ENCODE results near the gene ALS2.

The ALS2 gene

DNA sequence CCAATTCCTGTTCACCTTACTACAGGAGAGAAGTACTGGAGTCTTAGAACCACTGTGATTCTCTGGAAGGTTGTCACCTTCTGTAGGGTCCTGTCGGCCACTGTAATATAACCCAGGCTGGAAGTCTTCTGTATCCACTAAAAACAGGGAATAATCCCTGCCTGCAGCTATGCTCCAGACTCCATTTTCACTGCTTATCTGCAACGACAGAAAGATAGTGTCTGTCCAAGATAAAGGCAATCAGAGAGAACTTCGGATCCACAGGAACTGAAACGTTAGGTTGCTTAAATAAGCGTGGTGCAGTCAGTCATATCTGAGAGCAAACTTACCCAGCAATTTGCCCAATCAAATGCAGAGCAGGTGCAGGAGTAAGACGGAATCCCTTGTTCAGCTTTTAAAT is 34.2 kb downstream of the ALS2 start:
- TF ChIP-seq, protein P1, sequence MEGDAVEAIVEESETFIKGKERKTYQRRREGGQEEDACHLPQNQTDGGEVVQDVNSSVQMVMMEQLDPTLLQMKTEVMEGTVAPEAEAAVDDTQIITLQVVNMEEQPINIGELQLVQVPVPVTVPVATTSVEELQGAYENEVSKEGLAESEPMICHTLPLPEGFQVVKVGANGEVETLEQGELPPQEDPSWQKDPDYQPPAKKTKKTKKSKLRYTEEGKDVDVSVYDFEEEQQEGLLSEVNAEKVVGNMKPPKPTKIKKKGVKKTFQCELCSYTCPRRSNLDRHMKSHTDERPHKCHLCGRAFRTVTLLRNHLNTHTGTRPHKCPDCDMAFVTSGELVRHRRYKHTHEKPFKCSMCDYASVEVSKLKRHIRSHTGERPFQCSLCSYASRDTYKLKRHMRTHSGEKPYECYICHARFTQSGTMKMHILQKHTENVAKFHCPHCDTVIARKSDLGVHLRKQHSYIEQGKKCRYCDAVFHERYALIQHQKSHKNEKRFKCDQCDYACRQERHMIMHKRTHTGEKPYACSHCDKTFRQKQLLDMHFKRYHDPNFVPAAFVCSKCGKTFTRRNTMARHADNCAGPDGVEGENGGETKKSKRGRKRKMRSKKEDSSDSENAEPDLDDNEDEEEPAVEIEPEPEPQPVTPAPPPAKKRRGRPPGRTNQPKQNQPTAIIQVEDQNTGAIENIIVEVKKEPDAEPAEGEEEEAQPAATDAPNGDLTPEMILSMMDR (IDR thresholded peaks at IDR 0.05; ENCODE audit: borderline replicate concordance, control extremely low read depth, extremely low read depth, insufficient read depth, missing control alignments): no peak
- no peak for DNase-seq (ENCODE audit: low spot score)
- in situ Hi-C loops (cut with MboI; ENCODE audit: low sequenced_read_pairs, unreplicated experiment): no loop called here

DNA sequence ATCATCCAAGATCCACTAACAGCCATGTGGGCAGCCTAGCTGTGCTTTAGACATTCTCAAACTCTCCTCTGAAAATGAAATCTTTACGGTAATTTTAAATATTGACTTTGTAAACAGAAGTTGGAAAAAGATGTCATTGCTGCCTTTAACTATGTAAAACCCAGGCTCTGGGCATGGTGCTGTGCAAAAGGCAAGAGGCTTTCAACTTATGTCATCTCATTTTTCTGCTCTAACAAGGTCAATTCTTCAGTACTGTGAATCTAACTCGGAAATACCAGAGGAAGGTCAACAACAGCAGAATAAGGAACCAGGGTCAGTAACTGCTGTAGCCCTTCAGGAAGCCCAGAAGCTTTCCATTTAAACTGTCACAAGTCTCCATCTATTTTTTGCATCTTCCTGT is 45.2 kb downstream of the ALS2 start:
- no peak for DNase-seq (ENCODE audit: low spot score)
- TF ChIP-seq, protein P1 (IDR thresholded peaks at IDR 0.05; ENCODE audit: borderline replicate concordance, control extremely low read depth, extremely low read depth, insufficient read depth, missing control alignments): no peak
- in situ Hi-C loops (cut with MboI; ENCODE audit: low sequenced_read_pairs, unreplicated experiment): no loop called here

DNA sequence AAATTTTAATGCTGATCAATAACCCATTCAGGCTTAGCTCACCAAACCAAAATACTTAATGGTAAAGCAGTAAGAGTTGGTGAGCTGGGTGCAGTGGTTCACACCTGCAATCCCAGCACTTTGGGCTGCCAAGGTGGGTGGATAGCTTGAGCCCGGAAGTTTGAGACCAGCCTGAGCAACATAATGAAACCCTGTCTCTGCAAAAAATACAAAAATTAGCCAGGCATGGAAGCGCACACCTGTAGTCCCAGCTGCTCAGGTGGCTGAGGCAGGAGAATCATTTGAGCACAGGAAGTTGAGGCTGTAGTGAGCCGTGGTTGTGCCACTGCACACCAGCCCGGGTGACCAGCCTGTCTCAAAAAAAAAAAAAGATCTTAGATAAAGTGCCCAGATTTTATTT is 46.6 kb downstream of the ALS2 start:
- no peak for DNase-seq (ENCODE audit: low spot score)
- TF ChIP-seq, protein P1 (IDR thresholded peaks at IDR 0.05; ENCODE audit: borderline replicate concordance, control extremely low read depth, extremely low read depth, insufficient read depth, missing control alignments): no peak
- in situ Hi-C loops (cut with MboI; ENCODE audit: low sequenced_read_pairs, unreplicated experiment): no loop called here

DNA sequence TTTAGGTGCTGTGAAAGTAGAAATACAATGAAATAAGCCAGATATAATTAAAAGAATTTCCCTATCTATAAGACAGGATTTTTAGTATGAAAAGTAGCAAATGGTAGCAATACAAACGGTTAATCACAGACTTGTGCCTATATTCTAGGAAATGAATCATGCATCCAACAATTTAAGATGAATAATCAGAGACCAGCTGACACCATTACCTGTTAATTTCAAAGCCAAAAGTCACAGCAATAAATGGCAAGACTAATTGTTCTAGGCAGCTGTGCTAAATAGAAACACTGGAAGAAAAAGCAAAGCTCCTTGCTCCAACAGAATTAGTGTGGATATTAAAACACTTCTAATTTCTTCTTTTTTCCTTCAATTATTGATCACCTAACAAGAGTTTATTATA is 47.2 kb downstream of the ALS2 start:
- in situ Hi-C loops (cut with MboI; ENCODE audit: low sequenced_read_pairs, unreplicated experiment): no loop called here
- TF ChIP-seq, protein P1 (IDR thresholded peaks at IDR 0.05; ENCODE audit: borderline replicate concordance, control extremely low read depth, extremely low read depth, insufficient read depth, missing control alignments): no peak
- DNase-seq (ENCODE audit: low spot score): no peak

DNA sequence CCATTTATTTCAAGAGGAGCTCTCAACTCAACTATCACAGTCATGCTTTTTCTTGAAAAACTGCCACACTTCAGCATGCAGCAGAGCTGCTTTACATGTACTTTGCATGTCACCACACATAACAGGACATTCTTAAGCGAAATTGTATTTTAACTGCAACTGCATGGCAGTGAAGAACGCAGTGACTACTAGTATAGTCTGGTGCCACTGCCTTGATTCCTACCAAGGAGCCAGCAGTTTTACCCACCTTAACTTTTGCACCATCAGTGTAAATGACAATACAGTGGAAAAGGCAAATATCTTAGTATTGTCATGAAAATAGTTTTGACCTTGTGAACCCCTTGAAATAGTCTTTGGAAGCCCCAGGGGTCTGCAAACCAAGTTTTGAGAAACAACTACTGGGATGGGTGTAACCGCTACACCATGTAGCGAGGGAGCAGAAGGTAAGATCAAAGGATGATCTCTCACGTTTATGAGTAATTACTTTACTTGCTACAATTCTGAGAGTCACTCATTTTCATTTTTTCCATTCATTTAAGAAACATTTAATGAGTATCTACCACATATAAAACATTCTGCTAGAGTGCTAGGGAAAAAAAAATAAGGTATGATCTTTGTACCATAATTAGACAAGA is 50.0 kb downstream of the ALS2 start:
- TF ChIP-seq, protein P1 (IDR thresholded peaks at IDR 0.05; ENCODE audit: borderline replicate concordance, control extremely low read depth, extremely low read depth, insufficient read depth, missing control alignments): no peak
- no peak for DNase-seq (ENCODE audit: low spot score)
- in situ Hi-C loops (cut with MboI; ENCODE audit: low sequenced_read_pairs, unreplicated experiment): no loop called here

DNA sequence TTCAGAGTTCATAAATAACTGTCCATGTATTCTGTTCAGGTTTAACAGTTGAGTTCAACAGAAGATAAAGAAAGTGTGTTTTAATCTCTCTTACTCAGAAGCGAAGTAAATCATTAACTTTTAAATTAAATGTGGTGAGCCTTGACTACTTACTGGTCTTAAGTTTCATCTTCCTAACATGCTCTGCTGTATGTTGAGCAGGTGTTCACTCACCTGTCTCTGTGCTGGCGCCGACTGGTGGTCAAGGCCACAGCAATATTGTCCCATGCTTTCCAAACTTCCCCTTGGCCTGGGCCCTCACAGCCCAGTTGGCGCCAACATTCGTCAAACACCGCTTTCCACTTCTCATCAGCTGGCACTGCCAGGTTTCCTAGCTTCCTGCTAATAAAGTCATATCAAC is 65.3 kb downstream of the ALS2 start:
- DNase-seq (ENCODE audit: low spot score): no peak
- in situ Hi-C loops (cut with MboI; ENCODE audit: low sequenced_read_pairs, unreplicated experiment): no loop called here
- TF ChIP-seq, protein P1 (IDR thresholded peaks at IDR 0.05; ENCODE audit: borderline replicate concordance, control extremely low read depth, extremely low read depth, insufficient read depth, missing control alignments): no peak

Data from GM13976 (cell line).